Mononuclear cell (primary cell): ENCODE measurements around the gene DNAH1. TPM values are rescaled to one million over a fixed set of nuclear protein-coding genes. Genes with fewer than 3 reads are reported as not detected.
"Not testable (repeated sequence)": the region's sequence is repeated elsewhere in the genome, so short reads cannot be mapped to it uniquely, and the experiment has no call there.

Source experiments
- H3K27me3 ChIP-seq: 2 replicates; pipeline ENCODE4 v1.6.0; 2011; ENCODE audit warnings: low read length, control low read depth; ENCODE audit not compliant: insufficient read depth
- H3K4me1 ChIP-seq: 2 replicates; pipeline ENCODE4 v1.5.1; 2011; ENCODE audit warnings: mild to moderate bottlenecking, low read length, control low read depth; ENCODE audit not compliant: insufficient read depth
- H3K4me3 ChIP-seq: 2 replicates; pipeline ENCODE4 v1.5.1; 2011; ENCODE audit warnings: mild to moderate bottlenecking, low read length, moderate library complexity
- H3K9me3 ChIP-seq: 2 replicates; pipeline ENCODE4 v1.5.1; 2011; ENCODE audit warnings: low read depth, mild to moderate bottlenecking, control low read depth, low read length
- total RNA-seq: library from RNA; depleted of rRNA; stranded (reverse); fragments of >200 nt; gene quantifications from one replicate; pipeline ENCODE4 v1.2.3, GENCODE V29; 2012

DNAH1 gene
- total RNA-seq, 1 donor = 20.9 TPM

GRCh38 chr3:52284051-52284450 lies 32.1 kb upstream of the DNAH1 start:
- H3K4me1 ChIP-seq = peaks cover 55% of the 10 kb centered on the region
- not testable (repeated sequence) for H3K9me3 ChIP-seq

GRCh38 chr3:52286777-52287110 lies 29.4 kb upstream of the DNAH1 start:
- Histone ChIP-seq H3K4me3 (peak overlapping the region; percentile 98), H3K4me1 (peaks cover 41% of the 10 kb centered on the region), H3K27me3 (no peaks in the 10 kb centered on the region), H3K9me3 (no peaks in the 10 kb centered on the region)

More at GRCh38 chr3:52284051-52284450, 32.1 kb upstream of the DNAH1 start:
- not testable (repeated sequence) for H3K4me3 ChIP-seq, H3K27me3 ChIP-seq

DNA sequence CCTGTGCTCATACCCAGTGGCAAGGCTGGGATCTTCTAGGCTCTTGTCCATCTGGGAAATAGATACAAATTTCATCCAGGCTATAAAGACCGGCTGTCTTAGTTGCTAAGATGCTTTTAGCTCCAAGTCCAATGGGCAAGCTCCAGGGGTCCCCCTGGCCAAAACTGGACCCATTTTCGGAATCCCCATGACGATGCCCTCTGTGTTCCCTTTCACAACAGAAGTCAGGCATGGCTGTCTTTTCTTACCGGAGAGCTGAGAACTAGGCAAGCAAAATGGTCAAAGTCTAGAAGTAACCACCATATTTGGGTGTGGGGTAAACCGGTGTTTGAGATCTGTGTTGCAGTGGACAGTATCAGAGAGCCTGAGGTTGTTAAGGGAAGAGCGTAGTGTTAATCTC lies 27.4 kb upstream of the DNAH1 start:
- Histone ChIP-seq H3K27me3 (no peaks in the 10 kb centered on the region), H3K4me1 (peaks cover 24% of the 10 kb centered on the region), H3K9me3 (no peaks in the 10 kb centered on the region), H3K4me3 (peak overlapping the region; percentile 98)

DNA sequence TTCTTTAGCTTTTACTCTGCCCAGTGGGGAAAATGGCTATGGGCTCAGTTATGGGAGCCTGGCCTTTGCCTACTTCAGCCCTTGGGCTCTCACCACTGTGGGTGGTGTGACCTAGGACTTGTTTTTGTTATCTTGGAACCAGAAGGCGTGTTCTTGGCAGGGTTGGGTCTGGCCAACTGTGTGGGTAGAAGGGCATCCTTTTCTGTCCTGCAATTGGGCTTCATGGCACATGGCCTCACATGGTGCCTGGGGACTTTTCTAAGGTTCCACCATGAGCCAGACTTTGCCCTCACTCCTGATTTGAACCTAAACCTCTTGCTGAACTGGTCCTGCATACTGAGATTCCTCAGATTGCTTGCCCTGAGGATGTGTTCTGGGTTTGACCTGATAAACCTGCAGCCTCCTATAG lies 26.8 kb upstream of the DNAH1 start:
- H3K9me3 ChIP-seq = no peaks in the 10 kb centered on the region
- no peak overlapping the region for H3K4me3 ChIP-seq
- H3K27me3 ChIP-seq = no peaks in the 10 kb centered on the region
- H3K4me1 ChIP-seq = peaks cover 24% of the 10 kb centered on the region

DNA sequence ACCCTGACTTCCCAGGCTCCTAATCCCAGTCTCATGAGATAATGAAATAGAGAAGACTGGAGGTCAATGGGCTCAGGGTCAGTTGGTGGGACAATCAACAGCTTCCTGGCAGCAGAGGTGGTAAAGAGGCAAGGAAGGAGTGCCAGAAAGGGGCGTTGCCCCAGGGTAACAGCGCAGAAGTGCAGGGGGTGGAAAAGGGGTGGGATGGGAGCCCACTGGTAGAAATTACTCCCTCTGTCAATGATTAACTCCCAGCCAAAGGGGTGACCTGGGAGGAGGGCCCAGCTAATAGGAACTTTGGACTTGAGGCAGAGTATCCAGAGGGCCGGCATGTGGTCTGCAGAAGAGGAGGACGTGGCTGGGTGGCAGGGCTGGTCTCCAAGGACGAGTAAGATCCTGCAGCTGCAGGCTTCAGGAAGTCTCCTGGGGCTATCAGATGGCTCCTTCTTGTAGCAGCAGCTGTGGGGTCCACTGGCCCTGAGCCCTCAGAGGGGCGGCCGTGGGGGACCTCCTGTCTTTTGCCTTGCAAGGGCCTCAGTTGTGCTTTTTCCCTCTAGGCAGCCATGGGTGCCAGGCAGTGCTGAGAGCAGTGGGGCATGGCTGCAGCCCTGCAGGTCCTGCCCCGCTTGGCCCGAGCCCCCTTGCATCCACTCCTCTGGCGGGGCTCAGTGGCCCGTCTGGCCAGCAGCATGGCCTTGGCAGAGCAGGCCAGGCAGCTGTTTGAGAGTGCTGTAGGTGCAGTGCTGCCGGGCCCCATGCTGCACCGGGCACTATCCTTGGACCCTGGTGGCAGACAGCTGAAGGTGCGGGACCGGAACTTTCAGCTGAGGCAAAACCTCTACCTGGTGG lies 26.1 kb upstream of the DNAH1 start:
- Histone ChIP-seq H3K27me3 (no peaks in the 10 kb centered on the region), H3K4me3 (no peak overlapping the region), H3K9me3 (no peaks in the 10 kb centered on the region), H3K4me1 (peaks cover 24% of the 10 kb centered on the region)

DNA sequence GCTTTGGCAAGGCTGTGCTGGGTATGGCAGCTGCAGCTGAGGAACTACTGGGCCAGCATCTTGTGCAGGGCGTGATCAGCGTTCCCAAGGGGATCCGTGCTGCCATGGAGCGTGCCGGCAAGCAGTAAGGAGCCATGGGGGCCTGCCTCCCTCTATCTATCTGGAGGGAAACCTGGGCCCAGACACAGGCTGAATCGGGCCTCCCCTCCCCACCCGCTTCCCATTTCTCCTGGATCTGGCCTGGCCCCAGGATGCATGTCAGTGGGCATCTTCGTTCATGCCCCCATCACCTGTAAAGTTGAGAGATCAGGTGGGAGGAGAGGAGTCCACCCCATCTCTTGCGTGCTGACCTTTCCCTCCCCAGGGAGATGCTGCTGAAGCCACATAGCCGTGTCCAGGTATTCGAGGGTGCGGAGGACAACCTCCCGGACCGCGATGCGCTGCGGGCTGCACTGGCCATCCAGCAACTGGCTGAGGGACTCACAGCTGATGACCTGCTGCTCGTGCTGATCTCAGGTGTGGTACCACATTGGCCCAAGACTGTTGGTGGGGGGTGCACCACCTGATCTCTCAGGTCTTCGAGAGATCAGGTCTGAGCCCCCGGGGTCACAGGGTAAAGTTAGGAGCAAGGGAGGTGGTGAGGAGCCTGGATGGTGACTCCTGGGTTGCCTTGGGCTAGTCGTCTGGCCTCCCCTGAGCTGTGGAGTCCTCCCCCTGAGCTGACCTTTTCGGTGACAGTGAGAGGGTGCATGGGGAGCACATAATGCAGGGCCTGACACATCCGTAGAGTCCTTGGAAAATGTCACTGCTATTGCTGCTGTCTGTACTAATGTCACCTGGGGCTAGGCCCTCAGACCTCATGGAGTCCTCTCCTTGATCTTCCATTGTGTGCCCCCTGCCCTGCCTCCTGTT lies 25.3 kb upstream of the DNAH1 start:
- Histone ChIP-seq H3K9me3 (no peaks in the 10 kb centered on the region), H3K4me3 (no peak overlapping the region), H3K27me3 (no peaks in the 10 kb centered on the region), H3K4me1 (peaks cover 24% of the 10 kb centered on the region)

- H3K4me1 ChIP-seq = peaks cover 22% of the 10 kb centered on the region
- H3K9me3 ChIP-seq = no peaks in the 10 kb centered on the region
- no peak overlapping the region for H3K4me3 ChIP-seq
- H3K27me3 ChIP-seq = no peaks in the 10 kb centered on the region
Observed at GRCh38 chr3:52291508-52292181, 24.5 kb upstream of the DNAH1 start.

DNA sequence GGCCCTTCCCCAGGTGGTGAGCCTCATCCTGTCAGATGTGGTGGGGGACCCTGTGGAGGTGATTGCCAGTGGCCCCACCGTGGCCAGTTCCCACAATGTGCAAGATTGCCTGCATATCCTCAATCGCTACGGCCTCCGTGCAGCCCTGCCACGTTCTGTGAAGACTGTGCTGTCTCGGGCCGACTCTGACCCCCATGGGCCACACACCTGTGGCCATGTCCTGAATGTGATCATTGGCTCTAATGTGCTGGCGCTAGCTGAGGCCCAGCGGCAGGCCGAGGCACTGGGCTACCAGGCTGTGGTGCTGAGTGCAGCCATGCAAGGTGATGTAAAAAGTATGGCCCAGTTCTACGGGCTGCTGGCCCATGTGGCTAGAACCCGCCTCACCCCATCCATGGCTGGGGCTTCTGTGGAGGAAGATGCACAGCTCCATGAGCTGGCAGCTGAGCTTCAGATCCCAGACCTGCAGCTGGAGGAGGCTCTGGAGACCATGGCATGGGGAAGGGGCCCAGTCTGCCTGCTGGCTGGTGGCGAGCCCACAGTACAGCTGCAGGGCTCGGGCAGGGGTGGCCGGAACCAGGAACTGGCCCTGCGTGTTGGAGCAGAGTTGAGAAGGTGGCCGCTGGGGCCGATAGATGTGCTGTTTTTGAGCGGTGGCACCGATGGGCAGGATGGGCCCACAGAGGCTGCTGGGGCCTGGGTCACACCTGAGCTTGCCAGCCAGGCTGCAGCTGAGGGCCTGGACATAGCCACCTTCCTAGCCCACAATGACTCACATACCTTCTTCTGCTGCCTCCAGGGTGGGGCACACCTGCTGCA lies 23.7 kb upstream of the DNAH1 start:
- no peaks in the 10 kb centered on the region for H3K27me3 ChIP-seq
- H3K4me3 ChIP-seq = no peak overlapping the region
- peaks cover 16% of the 10 kb centered on the region for H3K4me1 ChIP-seq
- H3K9me3 ChIP-seq = no peaks in the 10 kb centered on the region

DNA sequence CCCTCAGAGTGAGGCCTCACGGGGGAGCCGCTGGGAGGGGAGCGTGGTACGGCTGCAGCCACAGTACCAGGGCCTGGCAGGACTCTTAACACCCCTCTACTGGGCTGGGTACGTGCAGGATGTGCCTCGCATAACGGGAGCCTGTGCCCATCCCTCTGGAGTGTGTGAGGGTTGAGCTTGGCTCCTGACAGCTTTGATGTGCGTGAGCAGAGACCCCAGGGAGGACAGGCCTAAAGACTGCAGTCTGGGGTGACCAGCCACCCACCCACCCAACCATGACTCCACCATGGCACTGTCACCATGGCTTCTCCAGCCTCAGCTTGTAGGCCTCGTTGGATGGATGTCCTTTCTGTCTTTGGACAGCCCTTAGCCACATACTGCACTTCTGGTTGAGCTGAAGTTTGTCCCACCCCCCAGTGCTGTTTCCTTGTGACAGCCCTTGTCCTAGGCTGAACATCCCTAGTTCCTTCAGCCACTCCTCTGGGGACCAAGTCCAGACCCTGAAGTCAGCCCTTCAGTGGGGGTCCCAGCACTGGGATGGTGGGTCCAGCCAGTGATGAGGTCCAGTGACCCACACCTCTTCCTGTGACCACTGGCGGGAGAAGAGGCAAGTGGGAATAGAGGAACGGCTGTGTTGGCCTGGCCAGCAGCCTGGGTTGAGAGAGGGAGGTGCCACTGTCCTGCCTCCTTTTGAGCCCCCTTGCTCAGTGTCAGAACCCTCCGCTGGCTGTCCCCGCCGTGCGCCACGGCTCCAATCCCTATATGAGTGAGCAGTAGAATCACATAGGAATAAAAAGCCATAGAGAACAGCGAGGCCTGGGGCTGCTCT lies 22.4 kb upstream of the DNAH1 start:
- H3K4me1 ChIP-seq = peaks cover 10% of the 10 kb centered on the region
- no peaks in the 10 kb centered on the region for H3K27me3 ChIP-seq
- H3K9me3 ChIP-seq = no peaks in the 10 kb centered on the region
- H3K4me3 ChIP-seq = no peak overlapping the region

DNA sequence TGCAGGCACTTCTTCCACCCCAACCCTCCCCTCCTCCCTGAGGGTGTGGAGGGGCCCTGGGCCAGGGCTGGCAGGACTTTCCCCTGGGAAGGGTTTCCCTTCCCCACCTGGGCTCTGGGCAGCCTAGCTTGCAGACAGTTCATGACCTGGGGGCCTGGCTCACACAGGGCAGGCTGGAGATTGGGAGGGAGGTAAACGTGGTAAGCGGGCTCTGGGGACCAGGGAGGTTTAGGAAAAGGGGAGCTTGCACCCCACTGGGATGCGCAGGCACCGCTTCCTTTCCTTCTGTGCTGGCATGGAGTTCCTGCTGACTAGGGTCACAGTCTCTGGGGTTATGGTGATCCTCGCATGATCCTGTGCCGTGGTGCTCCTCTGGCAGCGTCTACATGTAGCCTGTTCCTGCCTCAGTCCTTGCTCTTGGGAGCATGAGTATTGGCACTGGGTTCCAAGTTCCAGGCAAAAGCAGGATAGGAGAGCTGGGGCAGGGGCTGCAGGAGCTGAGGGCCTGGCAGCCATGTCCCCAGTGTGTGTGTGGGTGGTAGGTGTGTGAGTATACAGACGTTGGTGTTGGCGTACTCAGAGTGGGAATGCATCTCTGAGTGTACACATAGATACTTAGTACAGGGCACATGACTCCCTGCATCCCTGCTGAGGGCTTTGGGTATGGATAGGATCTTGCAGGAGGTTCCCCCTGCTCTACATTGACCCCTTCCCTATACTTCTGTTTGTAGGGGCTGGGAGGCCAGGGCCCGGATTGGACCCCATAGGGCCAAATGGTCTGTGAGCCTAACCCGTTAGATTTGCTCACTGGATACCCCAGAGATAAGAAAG lies 21.6 kb upstream of the DNAH1 start:
- peaks cover 1% of the 10 kb centered on the region for H3K4me1 ChIP-seq
- H3K4me3 ChIP-seq = no peak overlapping the region
- no peaks in the 10 kb centered on the region for H3K27me3 ChIP-seq
- H3K9me3 ChIP-seq = no peaks in the 10 kb centered on the region

- H3K9me3 ChIP-seq = no peaks in the 10 kb centered on the region
- H3K4me1 ChIP-seq = no peaks in the 10 kb centered on the region
- H3K4me3 ChIP-seq = no peak overlapping the region
- H3K27me3 ChIP-seq = no peaks in the 10 kb centered on the region
Observed at GRCh38 chr3:52295671-52296208, 20.4 kb upstream of the DNAH1 start.

- H3K27me3 ChIP-seq = no peaks in the 10 kb centered on the region
- no peaks in the 10 kb centered on the region for H3K9me3 ChIP-seq
- no peaks in the 10 kb centered on the region for H3K4me1 ChIP-seq
- H3K4me3 ChIP-seq = no peak overlapping the region
Observed at GRCh38 chr3:52297242-52298148, 18.6 kb upstream of the DNAH1 start.
